HG02678 (cell line): ENCODE results near the gene MYOM3.

Experiments
- ATAC-seq: cut with Tn5 transposase; IDR thresholded peaks from one replicate; pipeline ENCODE4 v1.9.1; 2021; ENCODE audit warnings: mild to moderate bottlenecking, moderate library complexity; ENCODE audit not compliant: unreplicated experiment

Gene MYOM3

DNA sequence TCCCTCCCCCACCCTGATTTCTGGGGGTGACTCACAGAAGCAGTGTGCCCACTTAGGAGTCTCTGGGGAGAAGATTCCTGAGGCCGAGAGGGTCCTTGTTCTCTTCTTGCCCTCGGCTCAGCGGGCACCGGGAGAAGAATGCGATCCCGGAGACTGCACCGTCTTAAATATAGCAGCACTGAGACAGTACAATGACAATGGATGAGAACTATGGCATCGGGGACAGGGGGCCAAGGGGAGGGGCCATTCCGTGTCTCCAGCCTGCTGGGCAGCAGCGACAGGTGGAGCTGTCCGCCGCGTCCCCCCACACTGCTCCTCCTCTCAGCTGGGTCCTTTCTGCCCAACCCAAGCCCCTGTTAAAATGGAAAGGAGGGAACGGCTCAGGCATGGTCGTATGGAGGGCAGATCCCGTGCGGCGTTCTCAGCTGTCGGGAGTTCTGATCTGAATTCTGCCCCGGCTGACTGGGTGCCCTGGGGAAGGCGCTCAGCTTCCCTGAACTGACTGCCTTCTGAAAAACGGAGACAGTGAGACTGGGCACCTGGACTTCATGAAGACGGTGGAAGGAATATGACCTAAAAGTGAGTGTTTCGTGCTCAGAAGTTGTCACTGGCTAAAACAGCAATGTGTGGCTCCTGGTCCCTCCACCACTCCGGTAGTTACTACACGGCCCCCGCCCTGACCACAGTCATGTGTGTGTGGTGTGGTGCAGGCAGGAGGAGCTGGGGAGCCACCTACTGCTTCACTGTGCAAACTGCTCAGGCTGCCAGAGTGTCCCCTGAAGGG lies at the start of gene MYOM3:
Gene MYOM3 (minus strand): TSS at position 140 of the 784 bp plus-strand sequence. CDS start 3,499 bp downstream, outside the sequence.
- no peak for ATAC-seq

DNA sequence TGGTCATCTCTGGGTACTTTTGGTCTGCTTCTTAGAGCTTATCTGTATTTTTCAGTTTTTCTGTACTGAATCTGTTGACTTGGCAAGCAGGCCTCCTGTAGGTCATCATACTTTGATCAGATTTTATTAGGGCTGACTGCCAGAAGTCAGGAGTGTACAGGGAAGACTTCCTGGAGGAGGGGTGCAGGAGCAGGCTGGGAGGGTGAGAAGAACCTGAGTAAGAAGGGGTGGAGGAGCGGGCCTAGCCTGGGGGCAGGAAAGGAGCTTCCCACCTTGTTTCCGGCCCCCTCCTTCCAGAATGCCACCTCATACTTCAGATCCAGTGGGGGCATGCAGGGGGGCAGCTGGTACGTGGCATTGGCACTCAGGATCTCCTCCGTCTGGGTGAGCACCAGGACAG lies 49.3 kb upstream of the MYOM3 start:
- no peak for ATAC-seq

DNA sequence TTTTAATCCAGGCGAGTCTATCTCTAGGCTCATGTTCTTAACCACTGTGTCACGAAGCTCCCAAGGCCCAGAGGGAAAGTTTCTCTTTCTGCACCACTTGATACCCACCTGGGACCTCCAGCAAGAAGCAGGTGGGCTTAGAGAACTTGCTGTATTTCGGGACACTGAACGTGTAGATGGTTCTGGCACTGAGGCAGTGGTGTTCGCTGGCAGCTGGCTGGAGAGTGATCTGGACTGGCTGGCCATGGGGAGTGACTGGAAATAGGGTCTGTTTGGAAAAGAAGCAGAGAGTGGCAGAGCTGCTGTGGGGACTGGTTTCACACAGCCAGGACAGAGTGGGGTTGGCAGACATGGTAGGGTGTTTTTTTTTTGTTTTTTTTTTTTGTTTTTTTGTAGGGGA lies 47.4 kb upstream of the MYOM3 start:
- no peak for ATAC-seq

DNA sequence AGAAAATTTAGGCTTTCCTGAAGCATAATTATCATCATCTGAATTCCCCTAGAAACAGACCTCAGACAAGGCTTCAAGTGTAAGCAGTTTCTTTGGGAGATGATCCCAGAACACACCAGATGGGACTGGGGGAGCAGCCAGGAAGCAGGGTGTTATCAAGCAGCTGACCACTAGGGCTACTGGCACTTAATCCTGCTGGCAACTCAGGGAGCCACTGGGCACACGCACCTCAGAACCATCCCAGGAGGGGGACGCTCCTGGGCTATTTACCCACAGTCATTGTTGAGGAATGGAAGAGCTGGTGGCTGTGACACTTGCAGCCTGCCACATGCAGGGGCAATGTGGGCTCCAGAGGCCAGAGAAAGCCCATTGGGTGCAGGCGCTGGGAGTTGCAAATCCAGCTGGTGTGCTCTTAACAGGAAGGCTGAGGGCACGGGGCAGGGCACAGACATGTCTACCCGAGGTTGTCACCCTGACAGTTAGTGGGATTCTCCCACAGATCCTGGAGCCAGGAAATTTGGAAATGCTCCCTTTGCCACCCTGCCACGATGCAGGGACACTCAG lies 46.1 kb upstream of the MYOM3 start:
- no peak for ATAC-seq

DNA sequence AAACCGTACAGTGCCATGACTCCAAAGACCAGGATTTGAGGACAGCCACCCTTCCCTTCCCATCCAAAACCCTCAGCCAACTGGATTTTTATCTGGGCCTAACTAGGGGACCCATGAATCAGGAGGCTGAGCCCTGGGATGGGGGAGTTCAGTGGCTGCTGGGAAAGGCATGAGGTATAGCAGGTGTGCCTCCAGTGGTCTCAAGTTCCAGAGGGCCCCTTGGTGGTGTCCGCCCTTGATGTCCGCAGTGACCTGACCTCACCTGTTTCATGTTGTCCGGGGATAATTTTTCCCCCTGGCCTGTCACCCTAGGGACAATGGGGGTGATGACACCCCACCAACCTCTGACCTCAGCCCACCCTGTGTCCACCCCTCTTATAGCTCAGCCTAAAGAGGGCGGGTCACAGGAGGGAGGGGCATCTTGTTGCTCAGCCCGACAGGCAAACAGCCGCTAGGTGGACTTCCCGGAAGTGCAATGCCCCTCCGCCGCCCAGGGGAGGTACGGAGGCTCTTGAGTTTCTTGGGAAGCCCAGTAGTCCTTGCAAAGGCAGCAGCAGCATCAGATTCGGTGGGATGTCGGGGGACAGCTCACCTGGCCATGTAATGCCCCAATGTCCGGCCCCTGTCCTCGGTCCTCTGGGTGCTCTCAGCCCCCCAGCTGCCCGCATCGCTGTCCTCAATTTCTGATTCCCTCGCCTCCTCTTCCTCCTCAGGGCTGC lies 44.8 kb upstream of the MYOM3 start:
- no peak for ATAC-seq

DNA sequence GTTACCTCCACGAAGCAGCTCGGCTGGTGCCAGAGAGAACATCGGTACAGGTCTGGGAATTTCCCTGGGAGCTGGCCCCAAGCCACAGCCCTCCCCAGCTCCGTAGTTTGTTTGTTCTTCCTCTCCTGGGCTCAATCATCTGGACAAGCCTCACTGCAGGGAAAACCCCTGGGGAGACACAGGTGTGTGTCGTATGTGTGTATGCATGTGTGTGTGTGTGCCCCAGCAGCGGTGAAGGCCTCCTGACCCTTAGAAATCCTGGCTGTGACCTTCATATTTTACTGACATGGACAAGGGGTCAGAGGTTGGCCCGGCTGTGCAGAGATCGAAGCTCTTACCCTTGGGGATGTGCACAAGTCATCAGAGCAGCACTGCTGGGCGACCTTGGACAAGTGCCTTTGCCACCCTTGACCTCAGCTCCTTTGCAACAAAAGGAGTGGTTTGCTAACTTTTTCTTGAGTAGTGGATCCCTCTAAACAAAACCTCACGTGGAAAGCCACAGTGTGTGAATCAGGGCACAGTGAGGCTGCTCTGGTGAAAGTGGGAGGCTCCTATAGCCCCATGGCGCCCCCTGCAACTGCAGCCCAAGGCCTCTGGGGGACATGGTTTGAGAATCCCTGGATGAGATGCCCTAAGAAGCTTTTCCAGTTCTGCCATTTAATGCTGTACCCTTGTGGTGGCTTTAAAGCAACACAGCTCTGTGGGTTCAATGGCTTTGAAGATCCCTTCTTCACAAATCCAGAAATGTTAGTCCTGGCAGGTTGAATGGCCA lies 43.3 kb upstream of the MYOM3 start:
- no peak for ATAC-seq

DNA sequence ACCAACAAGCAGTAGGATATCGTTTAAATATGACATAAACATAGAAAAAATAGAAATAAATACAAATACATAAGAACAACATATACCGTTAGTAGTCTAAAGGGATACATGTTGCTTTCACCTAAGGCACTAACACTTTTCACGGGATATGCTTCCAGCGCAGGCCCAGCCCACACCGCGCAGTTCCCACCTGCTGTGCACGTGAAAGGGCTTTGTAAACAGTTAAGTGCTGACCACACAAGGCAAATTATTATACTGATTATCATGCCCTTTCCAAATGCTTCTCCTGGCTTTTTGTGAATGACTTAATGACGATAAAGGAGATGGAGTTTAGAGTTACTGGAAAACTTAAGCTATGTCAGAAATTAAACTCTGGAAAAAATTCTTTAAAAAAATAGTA lies 42.3 kb upstream of the MYOM3 start:
- no peak for ATAC-seq

DNA sequence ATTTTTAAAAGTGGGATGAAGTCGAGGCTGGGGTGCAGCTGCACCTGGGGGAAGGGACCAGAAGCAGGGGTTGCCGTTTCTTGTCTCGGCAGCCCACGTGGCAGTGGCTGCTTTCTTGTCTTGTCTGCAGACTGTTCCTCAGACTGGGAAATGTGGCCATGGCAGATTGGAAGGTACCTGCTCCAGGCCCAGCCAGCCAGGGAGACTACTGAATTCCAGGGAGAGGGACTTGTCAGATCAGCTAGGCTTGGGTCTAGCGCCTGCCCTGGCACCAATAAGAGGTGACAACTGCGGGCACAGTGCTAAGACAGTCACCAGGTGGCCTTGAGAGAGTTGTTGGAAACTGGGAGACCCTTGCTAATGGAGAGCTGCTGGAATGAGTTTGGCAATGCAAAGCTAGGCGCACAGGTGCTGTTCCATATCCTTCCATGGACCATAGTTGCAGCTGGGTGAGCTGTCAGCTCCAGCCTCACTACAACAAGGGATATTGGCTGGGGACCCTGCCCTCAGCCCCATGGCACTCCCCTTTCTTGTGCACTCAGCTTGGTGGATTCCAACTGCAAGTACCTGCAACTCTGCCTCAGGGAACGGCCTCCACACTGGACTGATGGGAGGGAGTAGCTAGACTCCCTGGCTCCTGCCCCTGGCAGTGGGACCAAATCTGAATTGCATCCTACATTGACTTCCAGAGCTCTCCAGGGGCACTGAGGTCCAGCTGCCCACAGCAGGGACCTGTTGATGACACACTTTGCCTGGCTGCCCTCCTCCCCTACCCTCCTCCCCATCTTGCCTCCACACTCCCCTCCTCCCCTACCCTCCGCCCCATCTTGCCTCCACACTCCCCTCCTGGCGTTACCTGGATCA lies 40.9 kb upstream of the MYOM3 start:
- no peak for ATAC-seq

DNA sequence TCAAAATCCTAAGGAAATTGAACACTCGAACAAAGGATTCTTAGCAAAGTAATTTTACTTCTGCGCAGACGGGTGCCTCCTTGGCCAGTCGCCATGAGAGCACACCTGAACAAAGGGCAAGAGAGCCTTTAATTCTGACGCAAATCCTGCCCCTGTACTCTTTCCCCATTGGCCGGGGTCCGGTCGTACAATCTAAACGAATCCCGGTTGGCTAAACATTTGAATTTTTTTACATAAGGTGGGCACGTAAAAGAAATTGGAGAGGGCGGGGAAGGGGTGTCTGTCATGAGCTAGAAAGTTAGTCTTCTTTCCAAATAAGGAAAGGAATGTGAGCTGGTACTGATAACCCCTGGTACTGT lies 39.2 kb upstream of the MYOM3 start:
- no peak for ATAC-seq

DNA sequence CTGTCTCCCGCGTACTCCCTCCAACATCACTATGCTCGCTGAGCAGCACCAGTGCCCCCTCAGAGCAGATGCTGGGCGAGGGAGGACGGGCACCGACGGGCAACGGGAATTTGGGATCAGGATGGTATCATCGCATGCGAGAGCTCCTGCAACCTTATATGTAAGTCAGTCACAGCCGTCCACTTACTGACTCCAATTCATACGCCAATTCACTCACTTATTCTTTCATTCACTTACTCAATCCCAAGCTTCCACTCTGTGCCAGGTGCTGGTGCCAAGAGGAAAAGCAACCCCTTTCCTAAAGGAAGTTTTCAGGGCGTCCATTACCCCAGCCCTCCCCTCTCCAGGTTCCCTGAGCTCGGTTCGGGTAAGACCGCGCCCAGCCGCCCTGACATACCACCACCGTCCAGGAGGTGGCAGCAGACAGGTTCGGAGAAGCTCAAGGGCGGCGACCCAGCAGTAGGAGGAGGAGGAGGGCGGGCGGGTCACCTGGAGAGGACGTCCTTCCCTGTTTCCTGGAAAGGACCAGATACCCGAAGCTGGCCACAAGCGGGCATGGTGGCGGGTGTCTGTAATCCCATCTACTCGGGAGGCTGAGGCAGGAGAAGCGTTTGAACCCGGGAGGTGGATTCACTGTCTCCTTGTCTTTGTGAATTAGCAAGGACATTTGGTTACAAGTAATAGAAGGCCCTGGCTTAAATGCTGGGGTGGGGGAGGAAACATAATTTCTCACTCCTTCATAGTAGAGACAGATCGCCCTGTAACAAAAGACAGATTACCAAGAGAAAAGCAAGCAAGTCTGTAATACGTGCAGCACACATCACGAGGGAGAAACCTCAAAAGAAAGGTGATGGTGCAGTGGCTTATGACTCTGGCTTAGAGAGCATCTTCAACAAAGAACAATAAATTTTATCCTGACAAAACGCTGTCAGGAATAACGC lies 38.6 kb upstream of the MYOM3 start:
- no peak for ATAC-seq

DNA sequence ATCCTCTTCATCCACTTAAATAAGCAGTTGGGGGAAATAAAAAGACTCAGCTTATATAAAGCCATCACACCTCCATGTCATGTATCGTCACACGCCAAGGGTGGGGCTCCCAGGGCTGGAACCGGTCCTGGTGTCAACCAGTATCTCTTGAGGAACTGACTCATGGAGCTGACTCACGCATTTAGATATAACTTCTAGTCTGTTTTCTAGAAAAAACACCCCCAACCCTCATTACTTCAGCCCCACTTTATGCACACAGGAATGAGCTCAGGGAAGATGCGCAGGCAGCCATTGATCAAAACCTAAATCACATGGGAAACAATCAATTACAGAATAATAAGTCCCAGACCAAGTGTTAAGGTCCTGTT lies 37.9 kb upstream of the MYOM3 start:
- no peak for ATAC-seq

DNA sequence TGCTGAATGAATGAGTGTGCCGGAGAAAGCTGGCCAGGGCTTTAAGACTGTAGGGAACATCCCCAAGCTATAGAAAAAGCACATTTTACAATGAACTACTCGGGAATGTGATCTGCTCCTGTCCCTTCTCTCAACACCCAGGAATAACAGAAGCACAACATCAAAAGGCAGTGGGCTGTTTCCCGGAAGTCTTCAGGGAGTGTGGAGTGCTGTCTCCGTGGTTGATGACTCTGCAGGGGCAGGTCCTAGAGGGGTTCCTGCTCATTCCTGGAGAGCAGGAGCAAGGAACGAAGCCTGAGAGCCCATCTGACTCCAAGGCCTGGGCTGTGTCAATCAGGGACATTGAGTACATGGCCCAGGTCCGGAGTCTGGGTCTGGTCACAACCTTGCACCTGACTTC lies 35.9 kb upstream of the MYOM3 start:
- no peak for ATAC-seq

DNA sequence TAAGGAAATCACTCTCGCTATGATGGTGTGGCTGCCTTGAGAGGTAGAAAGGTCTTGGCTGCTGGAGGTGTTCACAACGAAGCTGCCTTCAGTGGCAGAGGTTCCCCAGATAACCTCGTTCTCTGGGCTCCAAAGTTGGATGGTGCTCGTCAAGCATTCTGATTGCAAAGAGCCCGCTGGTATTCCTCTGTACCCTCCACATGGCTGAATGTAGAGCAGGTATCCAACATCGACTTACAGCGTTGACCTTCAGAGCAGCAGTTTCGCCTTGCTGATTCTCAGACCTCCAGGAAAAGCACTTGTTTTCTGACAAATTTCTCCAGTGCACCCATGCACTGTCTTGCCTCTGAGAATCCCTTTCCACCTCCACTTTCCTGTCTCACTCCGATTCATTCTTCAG lies 35.3 kb upstream of the MYOM3 start:
- no peak for ATAC-seq

DNA sequence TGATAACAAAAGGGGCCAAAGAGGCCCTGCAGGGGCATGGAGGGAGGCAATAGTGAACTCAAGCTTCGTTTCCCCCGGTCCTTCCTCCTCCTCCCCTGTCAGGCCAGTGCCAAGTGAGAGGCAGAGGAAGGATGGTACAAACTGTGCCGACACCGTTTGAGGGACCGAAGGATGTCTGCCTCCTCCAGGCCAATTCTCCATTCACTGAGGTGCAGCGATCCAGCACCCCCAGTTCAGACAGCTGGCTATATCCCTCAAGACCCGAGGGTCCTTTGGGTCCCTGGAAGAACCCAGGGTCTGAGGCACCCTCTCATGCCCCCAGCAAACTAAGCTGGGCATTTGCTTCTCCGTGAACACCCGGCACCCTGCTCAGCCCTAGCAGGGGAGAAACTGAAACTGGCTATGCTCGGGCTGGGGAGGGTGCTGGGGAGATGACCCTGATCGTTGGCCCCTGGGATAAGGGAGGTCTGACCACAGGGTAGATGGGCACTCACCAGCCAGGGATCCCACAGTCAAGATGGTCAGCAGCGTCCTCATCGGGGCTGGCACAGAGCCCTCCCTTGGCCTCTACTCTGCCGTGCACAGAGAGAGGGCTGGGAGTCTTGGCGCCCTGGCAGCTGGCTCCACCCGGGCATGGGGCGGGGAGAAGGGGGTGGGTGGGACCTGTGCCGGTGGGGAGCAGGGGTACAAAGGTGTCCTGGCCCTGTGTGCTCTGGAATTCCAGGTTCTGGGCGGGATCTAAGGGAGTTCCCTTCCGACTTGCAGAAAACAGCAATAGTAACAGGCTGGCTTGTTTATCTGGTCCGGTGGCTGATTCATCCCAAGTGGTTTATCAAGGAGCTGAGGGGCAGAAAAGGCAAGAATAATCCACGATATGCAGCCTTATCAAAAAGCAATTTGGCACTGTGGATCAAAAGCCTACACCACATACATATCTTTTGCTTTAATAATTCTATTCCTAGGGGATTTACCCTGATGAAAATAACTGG lies 30.9 kb upstream of the MYOM3 start, which contains the start of gene IL22RA1:
Gene IL22RA1 (minus strand): TSS at position 595 of the 989 bp plus-strand sequence. CDS start 58 bp downstream, at position 537.
- ATAC-seq = no peak

DNA sequence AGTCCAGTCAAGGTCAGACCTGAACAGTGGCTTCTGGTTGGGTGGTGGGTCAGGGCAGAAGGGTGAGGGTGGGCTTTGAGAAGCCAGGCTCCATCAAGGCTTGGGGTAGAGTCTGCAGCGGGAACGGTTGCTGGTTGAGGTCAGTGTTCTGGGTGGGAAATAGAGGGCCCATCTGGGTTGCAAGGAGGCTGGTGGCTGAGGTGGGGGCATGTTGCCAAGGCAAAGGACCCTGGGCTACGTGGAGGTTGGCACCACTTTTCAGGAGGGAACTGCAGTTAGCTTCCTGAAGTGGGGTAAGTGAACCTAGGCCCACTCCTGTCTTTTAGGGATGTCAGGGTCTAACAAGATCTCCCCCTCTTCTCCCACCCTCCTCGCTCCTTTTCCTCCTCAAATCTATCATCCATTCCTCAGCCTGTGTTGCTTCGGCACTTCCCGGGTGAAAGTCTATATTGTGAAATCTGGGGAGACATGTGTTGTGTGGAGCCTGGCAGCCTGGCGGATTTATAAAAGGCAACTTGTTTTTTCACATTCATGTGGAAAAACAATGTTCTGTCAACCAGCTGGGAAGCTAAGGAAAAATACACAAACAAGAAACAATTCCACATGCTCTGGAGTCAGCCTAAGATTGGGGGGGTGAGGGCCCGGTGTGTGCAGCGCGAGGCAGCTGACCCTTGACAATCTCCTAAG lies 29.5 kb upstream of the MYOM3 start:
- no peak for ATAC-seq

DNA sequence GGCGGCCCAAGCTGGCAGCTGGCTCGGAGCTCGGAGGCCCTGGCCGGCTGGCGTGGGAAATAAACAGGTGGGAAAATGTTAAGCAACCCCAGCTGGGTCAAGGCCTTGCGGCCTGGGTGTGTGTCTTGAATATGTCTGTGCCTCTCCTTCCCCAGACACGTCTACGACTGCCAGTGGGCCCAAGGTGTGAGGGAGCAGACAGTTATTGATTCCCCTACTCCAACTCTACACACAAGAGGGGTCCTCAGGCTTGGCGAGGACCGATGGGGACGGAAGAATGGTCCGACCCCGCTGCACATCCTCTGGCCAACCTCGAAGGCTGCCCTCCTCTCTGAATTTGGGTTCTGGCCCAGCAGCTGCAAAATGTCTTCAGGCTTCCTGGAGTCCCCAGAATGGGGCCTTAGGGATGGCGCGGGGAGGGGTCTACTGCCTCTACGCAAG lies 28.8 kb upstream of the MYOM3 start:
- ATAC-seq = no peak

DNA sequence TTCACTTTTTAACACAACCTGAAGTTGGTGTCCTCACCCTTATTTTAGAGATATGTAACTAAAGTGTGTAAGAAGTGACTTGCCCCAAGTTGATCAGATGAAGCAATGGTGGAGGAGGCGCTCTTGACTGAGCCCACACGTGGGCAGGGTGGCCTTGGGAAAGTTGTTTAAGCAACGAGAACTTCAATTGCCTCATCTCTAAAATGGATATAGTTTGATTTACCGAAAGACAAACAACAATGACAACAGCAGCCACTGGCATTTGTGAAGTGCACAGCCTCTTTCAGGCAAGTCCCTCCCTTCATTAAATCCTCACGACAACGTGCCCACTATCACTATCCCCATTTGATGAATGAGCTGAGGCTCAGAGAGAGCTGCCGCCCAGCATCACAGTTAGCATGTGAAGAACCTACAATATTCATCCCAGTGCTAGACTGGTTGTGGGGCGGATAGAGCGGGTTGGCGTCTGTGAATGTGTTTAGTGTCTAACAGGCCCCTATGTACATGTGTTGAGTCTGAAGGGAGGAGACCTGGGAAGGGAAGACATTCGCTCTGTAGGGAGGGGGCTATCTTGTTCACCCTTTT lies 28.0 kb upstream of the MYOM3 start:
- no peak for ATAC-seq
